ENCODE measurements around the gene DUSP2.
"Not testable (repeated sequence)": the region's sequence is repeated elsewhere in the genome, so short reads cannot be mapped to it uniquely, and the experiment has no call there.

The DUSP2 gene

DNA sequence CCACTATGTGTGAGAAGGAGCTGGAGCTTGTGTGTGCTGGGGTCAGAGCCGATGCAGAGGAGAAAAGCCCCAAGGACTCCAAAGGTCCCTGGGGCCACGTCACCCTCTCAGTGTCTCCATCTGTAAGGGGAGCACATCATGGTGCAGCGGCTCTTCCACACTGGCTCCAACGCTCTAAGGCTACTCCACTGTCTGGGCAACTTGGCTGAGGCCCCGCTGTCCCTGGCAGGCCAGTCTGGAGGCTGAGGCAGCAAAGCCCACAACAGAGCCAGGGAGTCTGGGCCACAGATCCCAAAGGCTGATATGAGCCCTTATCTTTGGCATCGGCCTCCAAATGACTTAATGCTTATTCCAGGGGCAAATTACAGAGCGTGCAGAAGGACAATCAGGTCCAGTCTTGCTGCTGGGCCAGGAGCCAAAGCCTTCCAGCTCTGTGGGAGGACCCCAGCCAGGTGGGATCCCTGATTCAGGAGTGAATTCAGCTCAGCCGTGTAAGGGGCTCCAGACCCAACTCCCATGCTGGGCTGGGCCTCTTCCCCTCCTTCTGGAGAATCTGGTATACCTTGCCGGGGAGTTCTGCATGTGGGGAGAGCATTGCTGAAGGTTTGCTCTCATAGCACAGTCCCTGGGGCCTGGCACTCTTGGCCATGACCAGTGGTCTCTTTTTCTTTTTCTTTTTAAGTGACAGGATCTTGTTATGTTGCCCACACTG, 1.8 kb upstream of the DUSP2 start:
- DNase-seq = no peak

DNA sequence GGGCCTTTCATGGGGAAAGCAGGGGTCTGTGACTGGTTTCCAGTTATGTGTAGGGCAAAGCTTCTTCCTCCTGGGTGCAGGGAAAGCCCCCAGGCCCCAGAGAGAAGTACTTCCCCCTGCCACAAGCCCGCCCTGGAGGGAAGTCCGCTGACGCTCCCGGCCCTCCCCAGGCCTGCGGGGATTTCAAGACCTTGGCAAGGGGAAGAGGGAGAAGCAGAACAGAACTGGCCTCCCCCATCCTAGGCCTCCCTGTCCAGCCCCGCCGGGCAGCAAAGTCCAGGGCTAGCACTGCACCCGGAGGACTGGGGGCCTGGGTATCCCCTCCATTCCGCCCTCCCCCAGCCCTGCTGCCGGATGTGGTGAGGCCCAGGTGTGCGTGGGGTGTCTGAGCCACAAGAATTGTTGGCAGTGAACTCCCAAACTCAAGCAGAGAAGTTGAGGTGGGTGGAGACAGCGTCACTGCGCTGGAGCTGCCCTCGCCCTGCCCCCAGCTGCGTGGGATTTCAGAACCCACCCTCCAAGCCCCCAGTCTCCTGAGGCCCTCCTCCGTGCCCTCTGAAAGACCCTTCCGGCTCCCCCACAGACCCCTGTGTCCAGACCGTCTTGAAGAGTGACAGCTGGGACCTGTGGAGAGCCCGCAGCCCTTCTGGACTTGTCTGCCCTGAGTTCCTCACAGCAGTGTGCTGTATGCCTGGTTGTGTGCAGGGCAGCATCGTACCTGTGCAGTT, 1.1 kb upstream of the DUSP2 start:
- DNase-seq = peak in 1 of 2 donors; percentile 24

GRCh38 chr2:96145848-96146152, 560 bp upstream of the DUSP2 start:
- no peak for DNase-seq

DNA sequence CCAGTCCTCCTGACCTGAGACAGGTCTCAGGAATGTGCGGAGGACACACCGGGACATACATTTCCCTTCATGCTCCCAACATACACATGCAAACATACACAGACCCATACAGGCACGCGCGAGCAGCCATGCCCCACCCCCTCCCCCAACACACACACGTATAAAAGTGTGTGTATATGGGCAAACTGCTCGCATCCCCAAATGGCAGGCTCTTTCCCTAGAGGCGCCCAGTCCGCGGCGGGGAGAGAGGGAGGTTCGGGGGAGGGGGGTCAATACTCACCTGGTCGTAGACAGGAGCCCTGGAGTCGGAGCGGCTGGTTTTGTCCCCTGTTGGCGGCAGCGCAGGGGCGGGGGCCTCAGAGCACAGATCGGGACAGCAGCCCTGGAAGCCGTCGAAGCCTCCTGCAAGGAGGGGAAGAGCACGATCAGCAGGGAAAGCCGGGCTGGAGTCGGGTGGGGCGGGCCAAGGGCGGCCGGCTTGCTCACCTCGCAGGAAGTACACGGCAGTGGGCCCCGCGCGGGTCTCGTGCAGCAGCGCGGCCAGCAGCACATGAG, 682 bp downstream of the DUSP2 start:
- no peak for DNase-seq

DNA sequence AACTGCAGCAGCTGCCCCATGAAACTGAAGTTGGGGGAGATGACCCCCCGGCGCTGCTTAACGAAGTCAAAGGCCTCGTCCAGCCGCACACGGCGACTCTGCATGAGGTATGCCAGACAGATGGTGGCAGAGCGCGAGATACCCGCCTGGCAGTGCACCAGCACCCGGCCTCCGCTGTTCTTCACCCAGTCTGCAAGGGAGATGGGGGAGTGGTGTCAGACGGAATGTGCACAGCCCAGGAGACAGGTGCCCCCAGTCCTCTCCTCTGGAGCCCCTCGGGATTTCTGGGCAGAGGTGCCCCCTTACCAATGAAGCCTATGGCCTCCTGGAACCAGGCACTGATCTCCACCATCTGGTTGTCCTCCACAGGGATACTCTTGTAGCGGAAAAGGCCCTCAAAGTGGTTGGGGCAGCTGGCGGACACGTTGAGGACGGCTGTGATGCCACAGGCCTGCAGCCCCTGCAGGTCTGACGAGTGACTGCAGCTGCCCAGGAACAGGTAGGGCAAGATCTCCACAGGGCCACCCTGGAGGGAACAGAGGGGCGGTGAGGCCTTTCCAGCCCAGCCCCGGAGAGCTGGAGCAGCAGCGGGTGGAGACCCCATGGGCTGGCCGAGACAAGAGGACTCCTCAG, 1.3 kb downstream of the DUSP2 start:
- no peak for DNase-seq

- DNase-seq = no peak
Measured at GRCh38 chr2:96143231-96143847, 1.9 kb downstream of the DUSP2 start.

GRCh38 chr2:96142217-96143113, 2.8 kb downstream of the DUSP2 start:
- no peak for DNase-seq

DNA sequence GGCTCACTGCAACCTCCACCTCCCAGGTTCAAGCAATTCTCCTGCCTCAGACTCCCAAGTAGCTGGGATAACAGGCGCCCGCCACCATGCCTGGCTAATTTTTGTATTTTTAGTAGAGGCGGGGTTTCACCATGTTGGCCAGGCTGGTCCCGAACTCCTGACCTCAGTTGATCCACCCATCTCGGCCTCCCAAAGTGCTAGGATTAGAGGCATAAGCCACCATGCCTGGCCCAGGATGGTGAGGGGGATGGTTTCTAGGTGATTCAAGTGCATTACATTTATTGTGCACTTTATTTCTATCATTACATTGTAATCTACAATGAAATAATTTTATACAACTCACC, 3.6 kb downstream of the DUSP2 start:
- DNase-seq = not testable (repeated sequence)

- no peak for DNase-seq
Measured at GRCh38 chr2:96140941-96141623, 4.2 kb downstream of the DUSP2 start.

GRCh38 chr2:96139181-96139758, 6.0 kb downstream of the DUSP2 start:
- no peak for DNase-seq

DNA sequence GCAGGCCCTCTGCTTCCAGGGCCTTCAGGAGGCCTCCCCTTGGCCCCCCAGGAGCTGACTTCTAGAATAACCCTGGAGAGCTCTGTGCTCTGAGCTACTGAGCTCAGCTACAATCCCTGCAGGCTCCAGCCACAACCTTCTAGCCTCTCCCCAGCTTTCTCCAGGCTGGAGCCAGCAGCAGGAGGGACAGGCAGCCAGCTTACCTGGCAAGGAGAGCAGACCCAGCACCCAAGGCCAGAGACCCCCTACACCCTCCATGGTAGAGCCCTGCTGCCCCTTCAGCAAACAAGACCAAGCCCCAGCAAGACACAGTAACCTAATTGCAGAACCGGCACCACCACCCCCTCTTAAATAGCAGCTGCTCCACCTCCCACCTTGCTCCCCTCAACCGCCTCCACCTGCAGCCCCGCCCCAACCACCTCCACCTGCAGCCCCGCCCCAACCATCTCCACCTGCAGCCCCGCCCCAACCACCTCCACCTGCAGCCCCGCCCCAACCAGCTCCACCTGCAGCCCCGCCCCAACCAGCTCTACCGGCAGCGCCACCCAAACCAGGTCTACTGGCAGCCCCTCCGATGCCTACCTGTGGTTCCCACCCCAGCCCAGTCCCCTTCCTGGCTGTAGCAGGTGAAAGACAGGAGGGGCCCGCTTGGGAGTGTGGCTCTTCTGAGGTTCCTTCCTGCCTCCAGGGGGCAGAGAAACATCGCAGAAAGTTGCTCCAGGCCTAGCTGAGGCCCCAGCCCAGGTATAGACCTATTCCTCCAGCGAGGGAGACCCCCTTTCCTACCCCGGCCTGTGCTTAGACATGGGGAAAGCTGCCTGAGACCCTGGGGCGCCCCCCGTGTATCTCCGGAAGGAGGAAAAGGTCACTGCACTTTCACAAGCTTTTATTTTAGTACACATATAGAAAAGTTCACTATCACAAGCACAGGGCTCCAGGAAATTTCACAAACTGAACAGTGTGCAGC, 6.8 kb downstream of the DUSP2 start, which contains the start of gene ASTL:
Gene ASTL (minus strand): TSS at position 324 of the 967 bp plus-strand sequence. CDS start 66 bp downstream, at position 258.
- peak in 1 of 2 donors; percentile 12 for DNase-seq

GRCh38 chr2:96137321-96138178, 7.7 kb downstream of the DUSP2 start:
- DNase-seq = no peak

DNA sequence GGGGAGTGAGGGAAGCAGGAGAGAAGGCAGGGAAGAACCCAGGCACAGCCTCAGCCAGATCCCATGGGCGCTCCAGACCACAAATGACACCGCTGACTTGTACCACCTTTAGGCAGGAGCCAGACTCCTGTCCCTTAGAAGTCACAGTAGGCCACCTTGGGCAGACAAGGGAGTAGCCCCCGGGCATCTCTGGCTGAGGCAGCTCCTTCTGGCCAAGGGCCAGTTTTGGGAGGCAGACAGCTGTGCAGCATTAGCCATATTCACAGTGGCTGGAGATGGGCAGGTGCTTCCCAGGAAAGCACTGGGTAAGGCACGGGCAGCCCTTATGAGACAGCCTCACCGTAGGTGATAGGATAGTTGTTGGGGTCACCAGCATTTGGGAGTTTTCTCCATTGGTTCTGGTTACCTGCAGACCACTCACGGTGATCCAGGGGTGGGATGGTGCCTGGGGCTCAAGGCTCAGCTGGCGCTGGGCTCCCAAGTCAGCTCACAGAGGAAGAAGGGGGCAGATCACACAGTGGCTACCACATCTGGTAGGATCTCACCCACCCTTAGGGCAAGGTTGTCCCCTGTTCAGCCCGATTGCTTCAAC, 9.0 kb downstream of the DUSP2 start:
- DNase-seq = no peak

GRCh38 chr2:96135621-96136020, 9.6 kb downstream of the DUSP2 start:
- DNase-seq = no peak

GRCh38 chr2:96135171-96135570, 10.1 kb downstream of the DUSP2 start:
- DNase-seq = no peak

DNA sequence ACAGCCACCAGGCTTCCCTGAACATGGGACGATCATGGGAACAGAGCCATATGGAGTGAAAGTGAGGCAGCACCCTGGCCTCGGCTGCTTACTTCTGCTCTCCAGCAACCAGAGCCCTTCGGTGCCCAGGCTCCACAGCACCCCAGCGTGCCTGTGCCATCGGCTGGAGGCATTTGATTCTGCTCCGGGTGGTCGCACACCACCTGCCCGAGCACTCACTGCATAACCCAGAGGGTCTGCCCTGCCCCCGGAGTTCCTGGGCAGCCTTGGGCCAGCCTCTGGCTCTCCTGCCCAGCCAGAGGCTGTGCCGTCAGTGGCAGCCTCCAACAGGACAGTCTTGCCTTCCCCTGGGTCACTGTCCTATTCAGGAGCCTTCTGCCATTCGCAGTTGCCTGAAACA, 10.8 kb downstream of the DUSP2 start:
- no peak for DNase-seq

DNA sequence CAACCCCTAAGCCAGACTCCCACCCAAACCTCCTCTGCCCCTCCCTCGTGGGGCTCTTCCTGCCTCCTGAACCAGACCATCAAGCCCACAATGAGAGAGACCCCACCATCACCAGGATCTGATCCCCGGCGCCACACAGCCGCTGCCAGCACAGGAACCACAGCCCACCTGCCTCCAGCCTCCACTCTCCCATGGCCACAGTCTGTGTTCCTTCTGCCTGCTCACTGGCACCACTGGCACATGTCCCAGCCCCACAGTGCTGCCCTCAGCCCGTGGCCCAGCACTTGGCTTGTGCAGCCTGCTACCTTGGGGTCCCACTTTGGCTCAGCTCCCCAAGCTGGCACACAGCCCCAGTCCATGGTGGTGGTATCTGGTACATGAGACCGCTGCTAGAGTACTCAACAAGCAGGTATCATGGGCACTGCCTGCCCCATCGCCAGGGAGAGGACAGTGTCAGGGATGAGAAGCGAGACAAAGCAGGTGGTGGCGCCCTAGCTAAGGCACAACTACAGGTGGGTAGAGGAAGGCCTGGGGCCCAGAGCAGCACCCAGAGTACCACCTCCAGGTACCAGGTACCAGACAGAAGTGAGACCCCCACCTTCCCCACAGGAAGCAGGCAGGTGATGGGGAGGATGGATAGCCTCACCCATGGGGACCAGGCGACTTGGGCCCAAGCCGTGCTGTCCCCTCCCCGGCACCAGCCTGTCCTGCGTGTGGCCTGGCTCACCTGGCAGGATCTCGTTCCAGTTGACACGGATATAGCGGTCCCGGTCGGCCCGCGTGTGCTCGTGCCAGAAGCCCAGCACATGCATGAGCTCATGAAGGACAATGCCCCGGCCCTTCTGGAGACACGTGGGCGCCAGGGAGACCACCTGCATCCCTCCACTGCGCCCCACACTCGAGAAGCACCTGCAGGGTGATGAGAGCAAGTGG, 13.2 kb downstream of the DUSP2 start:
- DNase-seq = no peak

Data from hippocampal formation (tissue), 2 donors.